GM10248 (cell line): ENCODE results near the gene MAB21L2.

ENCODE experiments used
- CTCF ChIA-PET: fragments of 300-600 bp; sonication (Branson Sonifier 250); formaldehyde crosslinking; extraction: SDS; loops from one replicate; lab custom pipeline; 2021; ENCODE audit warnings: antibody characterized with exemption; lab: Yijun Ruan, JAX
- POLR2A ChIA-PET: fragments of 350-650 bp; sonication (Branson Sonifier 250); formaldehyde crosslinking; extraction: SDS; loops from one replicate; lab custom pipeline; 2020; ENCODE audit warnings: antibody characterized with exemption; lab: Yijun Ruan, JAX
- DNase-seq: peaks from one replicate; pipeline ENCODE4 v3.0.0; 2012; ENCODE audit errors: extremely low spot score
- CTCF ChIP-seq: IDR thresholded peaks from 2 replicates; pipeline ENCODE4 v1.5.1; 2012; ENCODE audit warnings: mild to moderate bottlenecking, low read depth; ENCODE audit errors: extremely low read depth, missing control alignments, control extremely low read depth

MAB21L2 gene

GRCh38 chr4:150581641-150582051 lies 305 bp upstream of the MAB21L2 start:
- no peak for DNase-seq
- CTCF ChIA-PET = no interaction called here
- TF ChIP-seq CTCF = no peak
- POLR2A ChIA-PET = no interaction called here

GRCh38 chr4:150582873-150583286 lies 929 bp downstream of the MAB21L2 start:
- DNase-seq = peak; percentile 5
- CTCF ChIA-PET = no interaction called here
- TF ChIP-seq CTCF = no peak
- POLR2A ChIA-PET = no interaction called here

- DNase-seq = no peak
- TF ChIP-seq CTCF = no peak
- CTCF ChIA-PET = no interaction called here
- POLR2A ChIA-PET = no interaction called here
These were observed 1.5 kb downstream of the MAB21L2 start for GRCh38 chr4:150583287-150584110.

- DNase-seq = no peak
- ChIA-PET POLR2A (no interaction called here), CTCF (interaction anchor here (1.1 kb wide), 1 partner anchor 42 kb away, joined by 3 read pairs; no protein-coding TSS in a partner anchor)
- TF ChIP-seq CTCF = no peak
These were observed 2.4 kb downstream of the MAB21L2 start for GRCh38 chr4:150584111-150584915.

GRCh38 chr4:150585611-150586010 lies 3.7 kb downstream of the MAB21L2 start:
- ChIA-PET CTCF (no interaction called here), POLR2A (no interaction called here)
- no peak for TF ChIP-seq CTCF
- no peak for DNase-seq

GRCh38 chr4:150586162-150586810 lies 4.3 kb downstream of the MAB21L2 start:
- POLR2A ChIA-PET = no interaction called here
- TF ChIP-seq CTCF = no peak
- CTCF ChIA-PET = no interaction called here
- no peak for DNase-seq
